Body of pancreas (tissue), 4 donors: Measurements from ENCODE around the gene GYPC. TPM values are rescaled to one million over a fixed set of nuclear protein-coding genes. Genes with fewer than 3 reads are reported as not detected.

Experiments used
- ATAC-seq: fragments of 150-250 bp; one replicate; pipeline ENCODE4 v1.9.1; 2016
- DNase-seq, 4 donors: peaks; one replicate each; pipeline ENCODE4 v3.0.0-alpha.2; 2019
- H3K27ac ChIP-seq, 4 donors: fragments of 200-600 bp; sonication (generic); 1 replicate in 3 of 4; 2 replicates in 1 of 4; pipeline versions ENCODE4 v1.5.1 to v1.6.1; 2016 to 2019; ENCODE audit warnings: mild to moderate bottlenecking in 1 of 4, mixed read lengths in 1 of 4, moderate library complexity in 1 of 4
- H3K27me3 ChIP-seq, 2 donors: fragments of 200-600 bp; sonication (generic); one replicate each; pipeline ENCODE4 v1.6.0; 2016; ENCODE audit warnings: mild to moderate bottlenecking in 1 of 2
- H3K36me3 ChIP-seq, 2 donors: fragments of 200-600 bp; sonication (generic); replicated peaks in 1 of 2; 2 replicates each; pipeline ENCODE4 v1.5.1; 2016; ENCODE audit warnings: low read depth in 2 of 2; ENCODE audit not compliant: insufficient read depth in 1 of 2
- H3K4me1 ChIP-seq: fragments of 200-600 bp; sonication (generic); one replicate; pipeline ENCODE4 v1.6.0; 2016
- H3K4me3 ChIP-seq, 2 donors: fragments of 200-600 bp; sonication (generic); 1 replicate in 1 of 2; 2 replicates in 1 of 2; pipeline ENCODE4 v1.5.1; 2016 to 2019
- H3K9me3 ChIP-seq, 3 donors: fragments of 200-600 bp; sonication (generic); 1 replicate in 2 of 3; 2 replicates in 1 of 3; pipeline ENCODE4 v1.5.1; 2016
- POLR2A ChIP-seq, 3 donors: fragments of 450-650 bp; IDR thresholded peaks; one replicate each; pipeline ENCODE4 v1.6.1; 2016; ENCODE audit warnings: antibody characterized with exemption in 3 of 3, mild to moderate bottlenecking in 2 of 3
- WGBS, 2 donors: methylation state at CpG; one replicate each; pipeline ENCODE4 v1.1.5; 2017; 5-methylcytosine and 5-hydroxymethylcytosine counted together
- intact Hi-C: fragments of 100-400 bp; cut with DNase I; formaldehyde crosslinking; loops from one replicate; pipeline ENCODE4 v1.15.1; 2023
- total RNA-seq, 2 donors: library from RNA; depleted of rRNA; stranded (reverse); fragments of >200 nt; gene quantifications; one replicate each; pipeline ENCODE4 v1.1.0, GENCODE V29; 2016
- TF ChIP-seq, protein P1 (sequence below), 7 experiments: fragments of 450-650 bp in 4 of 7; fragments of 200-600 bp in 3 of 7; sonication (generic) in 3 of 7; IDR thresholded peaks; one replicate each; pipeline ENCODE4 v1.5.1; 2016 to 2019; ENCODE audit warnings: antibody characterized with exemption in 7 of 7

GYPC gene
- total RNA-seq, 2 donors from 2014 or later: 26.4 to 28.8 TPM

GRCh38 chr2:126657636-126658318, 1.8 kb downstream of the GYPC start:
- H3K9me3 ChIP-seq: no peaks in the 10 kb centered on the region
- no peaks in the 10 kb centered on the region for H3K36me3 ChIP-seq
- TF ChIP-seq, protein P1, sequence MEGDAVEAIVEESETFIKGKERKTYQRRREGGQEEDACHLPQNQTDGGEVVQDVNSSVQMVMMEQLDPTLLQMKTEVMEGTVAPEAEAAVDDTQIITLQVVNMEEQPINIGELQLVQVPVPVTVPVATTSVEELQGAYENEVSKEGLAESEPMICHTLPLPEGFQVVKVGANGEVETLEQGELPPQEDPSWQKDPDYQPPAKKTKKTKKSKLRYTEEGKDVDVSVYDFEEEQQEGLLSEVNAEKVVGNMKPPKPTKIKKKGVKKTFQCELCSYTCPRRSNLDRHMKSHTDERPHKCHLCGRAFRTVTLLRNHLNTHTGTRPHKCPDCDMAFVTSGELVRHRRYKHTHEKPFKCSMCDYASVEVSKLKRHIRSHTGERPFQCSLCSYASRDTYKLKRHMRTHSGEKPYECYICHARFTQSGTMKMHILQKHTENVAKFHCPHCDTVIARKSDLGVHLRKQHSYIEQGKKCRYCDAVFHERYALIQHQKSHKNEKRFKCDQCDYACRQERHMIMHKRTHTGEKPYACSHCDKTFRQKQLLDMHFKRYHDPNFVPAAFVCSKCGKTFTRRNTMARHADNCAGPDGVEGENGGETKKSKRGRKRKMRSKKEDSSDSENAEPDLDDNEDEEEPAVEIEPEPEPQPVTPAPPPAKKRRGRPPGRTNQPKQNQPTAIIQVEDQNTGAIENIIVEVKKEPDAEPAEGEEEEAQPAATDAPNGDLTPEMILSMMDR (IDR thresholded peaks at IDR 0.05): no peak
- peak in 2 of 3 donors; percentile 48 to 55 for TF ChIP-seq POLR2A (IDR thresholded peaks at IDR 0.05)
- peaks cover 53% of the 10 kb centered on the region for H3K4me1 ChIP-seq
- DNase-seq (peak; percentile 52 to 80 (median 65)), ATAC-seq (peak; percentile 67)
- no peaks in the 10 kb centered on the region for H3K27me3 ChIP-seq
- 11 to 18% methylated on average over 10 to 14 of the region's 14 CpGs for WGBS, 2 donors
- no peak overlapping the region for H3K4me3 ChIP-seq
- intact Hi-C loops: no loop called here
- peak overlapping the region; percentile 73 to 96 (median 92) for H3K27ac ChIP-seq

- Histone ChIP-seq H3K4me1 (peaks cover 53% of the 10 kb centered on the region), H3K36me3 (no peaks in the 10 kb centered on the region), H3K9me3 (no peaks in the 10 kb centered on the region), H3K4me3 (no peak overlapping the region), H3K27me3 (no peaks in the 10 kb centered on the region), H3K27ac (peak overlapping the region; percentile 73 to 96 (median 92))
- WGBS, 2 donors: 81 to 87% methylated on average over 2 of the region's 2 CpGs
- TF ChIP-seq POLR2A (IDR thresholded peaks at IDR 0.05): no peak
- ATAC-seq (no peak), DNase-seq (no peak)
- intact Hi-C loops: no loop called here
These were observed 2.5 kb downstream of the GYPC start for GRCh38 chr2:126658319-126658904.

DNA sequence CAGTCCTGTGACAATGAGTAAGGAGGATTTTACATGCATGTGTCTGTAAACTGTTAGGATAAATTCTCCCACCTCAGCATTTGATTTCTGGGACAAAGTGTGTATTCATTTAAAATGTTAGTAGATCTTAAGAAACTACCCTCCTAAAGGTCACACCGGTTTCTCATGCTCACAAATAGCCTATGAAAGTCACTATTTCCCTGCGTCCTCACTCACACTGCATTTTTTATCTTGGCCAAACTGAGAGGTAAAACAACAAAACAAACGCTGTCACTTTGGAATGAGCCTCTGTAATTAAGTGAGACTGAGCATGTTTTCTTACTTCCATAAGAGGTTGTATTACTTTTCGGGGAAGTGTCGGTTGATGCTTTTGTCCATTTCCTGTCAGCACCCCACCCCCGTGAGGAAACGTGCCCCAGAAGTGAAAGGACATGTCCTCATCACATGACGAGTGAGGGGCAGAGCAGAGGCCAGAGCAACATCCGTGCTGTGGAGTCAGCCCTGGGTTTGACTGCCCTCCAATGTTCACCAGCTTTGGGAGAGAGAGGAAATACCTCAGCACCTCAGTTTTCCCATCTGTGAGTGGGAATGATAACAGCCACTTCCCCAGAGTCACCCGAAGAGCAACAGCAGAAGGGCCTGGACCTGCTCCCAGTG, 3.1 kb downstream of the GYPC start:
- Histone ChIP-seq H3K9me3 (no peaks in the 10 kb centered on the region), H3K27me3 (no peaks in the 10 kb centered on the region), H3K27ac (peak overlapping the region; percentile 46 to 96 (median 92)), H3K36me3 (no peaks in the 10 kb centered on the region), H3K4me1 (peaks cover 53% of the 10 kb centered on the region), H3K4me3 (no peak overlapping the region)
- TF ChIP-seq, protein P1 (IDR thresholded peaks at IDR 0.05): no peak
- peak in 1 of 3 donors; percentile 11 for TF ChIP-seq POLR2A (IDR thresholded peaks at IDR 0.05)
- DNase-seq (peak; percentile 23 to 68 (median 39)), ATAC-seq (peak; percentile 14)
- intact Hi-C loops: no loop called here
- 16 to 24% methylated on average over 10 of the region's 10 CpGs for whole genome bisulfite sequencing, 2 donors

- no peak for TF ChIP-seq POLR2A (IDR thresholded peaks at IDR 0.05)
- TF ChIP-seq, protein P1 (IDR thresholded peaks at IDR 0.05): no peak
- H3K9me3 ChIP-seq: no peaks in the 10 kb centered on the region
- no peak for DNase-seq
- H3K36me3 ChIP-seq: no peaks in the 10 kb centered on the region
- 79 to 82% methylated on average over 23 of the region's 23 CpGs for WGBS, 2 donors
- ATAC-seq: no peak
- H3K4me3 ChIP-seq: no peak overlapping the region
- H3K27me3 ChIP-seq: no peaks in the 10 kb centered on the region
- intact Hi-C loops: no loop called here
- peak overlapping the region; percentile 46 to 96 (median 92) for H3K27ac ChIP-seq
- H3K4me1 ChIP-seq: peaks cover 56% of the 10 kb centered on the region
These were observed 3.9 kb downstream of the GYPC start for GRCh38 chr2:126659562-126660467.
